Prostate gland (tissue), 2 donors: ENCODE results near the gene GMPPB.
"Not testable (repeated sequence)": the region's sequence is repeated elsewhere in the genome, so short reads cannot be mapped to it uniquely, and the experiment has no call there.

Experiments used
- POLR2AphosphoS5 ChIP-seq: sonication (generic); formaldehyde crosslinking; IDR thresholded peaks from one replicate; pipeline ENCODE4 v1.6.1; 2017; ENCODE audit warnings: antibody characterized with exemption
- TF ChIP-seq, protein P1 (sequence below), 4 experiments: fragments of 200-600 bp in 2 of 4; fragments of 450-650 bp in 2 of 4; sonication (generic) in 2 of 4; IDR thresholded peaks; 1 replicate in 3 of 4; 2 replicates in 1 of 4; pipeline ENCODE4 v1.5.1; 2016 to 2019; ENCODE audit warnings: antibody characterized with exemption in 4 of 4, mild to moderate bottlenecking in 2 of 4, moderate library complexity in 2 of 4

DNA sequence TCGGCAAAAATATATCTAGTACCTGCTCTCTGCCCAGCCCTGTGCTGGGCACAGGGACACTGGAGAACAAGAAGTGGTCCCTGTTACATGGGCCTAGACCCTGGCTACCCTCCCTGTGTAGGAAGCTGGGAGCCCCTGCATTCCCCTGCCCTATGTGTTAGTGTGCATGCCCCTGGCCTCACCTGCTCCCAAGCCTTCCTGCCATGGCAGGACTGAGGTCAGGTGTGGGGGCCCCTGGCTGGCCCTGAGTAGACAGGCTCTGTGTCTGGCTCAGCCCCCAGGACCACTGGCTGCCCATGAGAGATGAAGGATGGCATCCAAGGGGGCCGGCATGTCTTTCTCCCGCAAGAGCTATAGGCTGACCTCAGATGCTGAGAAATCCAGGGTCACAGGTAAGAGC, 32.9 kb downstream of the GMPPB start:
- not testable (repeated sequence) for TF ChIP-seq POLR2AphosphoS5
- TF ChIP-seq, protein P1, sequence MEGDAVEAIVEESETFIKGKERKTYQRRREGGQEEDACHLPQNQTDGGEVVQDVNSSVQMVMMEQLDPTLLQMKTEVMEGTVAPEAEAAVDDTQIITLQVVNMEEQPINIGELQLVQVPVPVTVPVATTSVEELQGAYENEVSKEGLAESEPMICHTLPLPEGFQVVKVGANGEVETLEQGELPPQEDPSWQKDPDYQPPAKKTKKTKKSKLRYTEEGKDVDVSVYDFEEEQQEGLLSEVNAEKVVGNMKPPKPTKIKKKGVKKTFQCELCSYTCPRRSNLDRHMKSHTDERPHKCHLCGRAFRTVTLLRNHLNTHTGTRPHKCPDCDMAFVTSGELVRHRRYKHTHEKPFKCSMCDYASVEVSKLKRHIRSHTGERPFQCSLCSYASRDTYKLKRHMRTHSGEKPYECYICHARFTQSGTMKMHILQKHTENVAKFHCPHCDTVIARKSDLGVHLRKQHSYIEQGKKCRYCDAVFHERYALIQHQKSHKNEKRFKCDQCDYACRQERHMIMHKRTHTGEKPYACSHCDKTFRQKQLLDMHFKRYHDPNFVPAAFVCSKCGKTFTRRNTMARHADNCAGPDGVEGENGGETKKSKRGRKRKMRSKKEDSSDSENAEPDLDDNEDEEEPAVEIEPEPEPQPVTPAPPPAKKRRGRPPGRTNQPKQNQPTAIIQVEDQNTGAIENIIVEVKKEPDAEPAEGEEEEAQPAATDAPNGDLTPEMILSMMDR (IDR thresholded peaks at IDR 0.05) = not testable (repeated sequence)
